Fibroblast of lung (primary cell): ENCODE measurements around the gene MEIOSIN.

ENCODE experiments used
- EZH2 ChIP-seq: IDR thresholded peaks from 2 replicates; pipeline ENCODE4 v1.5.1; 2012; ENCODE audit warnings: low read length, control low read depth, mild to moderate bottlenecking; ENCODE audit errors: missing control alignments
- TF ChIP-seq, protein P1 (sequence below), 2 donors: IDR thresholded peaks in 1 of 2; conservative IDR thresholded peaks in 1 of 2; 1 replicate in 1 of 2; 2 replicates in 1 of 2; pipeline ENCODE4 v1.5.1; 2011 to 2012; ENCODE audit warnings: low read length in 2 of 2, control low read depth in 1 of 2, inconsistent platforms in 1 of 2, low read depth in 1 of 2, mild to moderate bottlenecking in 1 of 2

DNA sequence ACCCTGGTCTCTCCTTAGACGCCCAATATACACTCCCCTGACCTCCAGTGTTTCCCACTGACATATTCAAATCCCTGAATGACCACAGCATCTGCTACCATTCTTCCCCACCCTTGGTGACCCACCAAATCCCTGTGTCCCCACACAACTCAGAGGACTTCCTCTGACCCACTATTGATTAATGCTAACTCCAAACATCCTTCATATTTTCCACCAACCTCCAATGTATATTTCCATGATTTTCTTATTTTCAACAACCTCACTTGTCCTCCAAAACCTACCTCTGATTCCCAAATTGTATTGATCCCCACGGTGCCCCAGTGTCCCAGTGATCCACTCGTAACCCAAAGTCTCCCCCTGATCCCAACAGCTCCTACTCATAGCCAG, 59.9 kb downstream of the MEIOSIN start:
- TF ChIP-seq, protein P1, sequence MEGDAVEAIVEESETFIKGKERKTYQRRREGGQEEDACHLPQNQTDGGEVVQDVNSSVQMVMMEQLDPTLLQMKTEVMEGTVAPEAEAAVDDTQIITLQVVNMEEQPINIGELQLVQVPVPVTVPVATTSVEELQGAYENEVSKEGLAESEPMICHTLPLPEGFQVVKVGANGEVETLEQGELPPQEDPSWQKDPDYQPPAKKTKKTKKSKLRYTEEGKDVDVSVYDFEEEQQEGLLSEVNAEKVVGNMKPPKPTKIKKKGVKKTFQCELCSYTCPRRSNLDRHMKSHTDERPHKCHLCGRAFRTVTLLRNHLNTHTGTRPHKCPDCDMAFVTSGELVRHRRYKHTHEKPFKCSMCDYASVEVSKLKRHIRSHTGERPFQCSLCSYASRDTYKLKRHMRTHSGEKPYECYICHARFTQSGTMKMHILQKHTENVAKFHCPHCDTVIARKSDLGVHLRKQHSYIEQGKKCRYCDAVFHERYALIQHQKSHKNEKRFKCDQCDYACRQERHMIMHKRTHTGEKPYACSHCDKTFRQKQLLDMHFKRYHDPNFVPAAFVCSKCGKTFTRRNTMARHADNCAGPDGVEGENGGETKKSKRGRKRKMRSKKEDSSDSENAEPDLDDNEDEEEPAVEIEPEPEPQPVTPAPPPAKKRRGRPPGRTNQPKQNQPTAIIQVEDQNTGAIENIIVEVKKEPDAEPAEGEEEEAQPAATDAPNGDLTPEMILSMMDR (conservative IDR thresholded peaks at IDR 0.05 in 1 of 2, IDR thresholded peaks at IDR 0.05 in 1 of 2; ENCODE audit: low read depth in 1 of 2, low read length in 2 of 2) = no peak
- TF ChIP-seq EZH2 = no peak
